GM12865 (cell line): ENCODE results near the gene EPS8L2.
"Not testable (repeated sequence)": the region's sequence is repeated elsewhere in the genome, so short reads cannot be mapped to it uniquely, and the experiment has no call there.

ENCODE experiments used
- DNase-seq: peaks from one replicate; pipeline ENCODE4 v3.0.0; 2010; ENCODE audit warnings: low read depth
- H3K4me3 ChIP-seq: 2 replicates; pipeline ENCODE4 v1.5.1; 2011; ENCODE audit warnings: mild to moderate bottlenecking, low read depth, low read length, control low read depth
- TF ChIP-seq, protein P1 (sequence below): IDR thresholded peaks from 2 replicates; pipeline ENCODE4 v1.5.1; 2011; ENCODE audit warnings: low read length, control low read depth, low read depth, inconsistent platforms; ENCODE audit not compliant: insufficient read depth; ENCODE audit errors: missing control alignments

Gene EPS8L2

GRCh38 chr11:737366-737765, 31.3 kb downstream of the EPS8L2 start:
- no peak for DNase-seq
- TF ChIP-seq, protein P1, sequence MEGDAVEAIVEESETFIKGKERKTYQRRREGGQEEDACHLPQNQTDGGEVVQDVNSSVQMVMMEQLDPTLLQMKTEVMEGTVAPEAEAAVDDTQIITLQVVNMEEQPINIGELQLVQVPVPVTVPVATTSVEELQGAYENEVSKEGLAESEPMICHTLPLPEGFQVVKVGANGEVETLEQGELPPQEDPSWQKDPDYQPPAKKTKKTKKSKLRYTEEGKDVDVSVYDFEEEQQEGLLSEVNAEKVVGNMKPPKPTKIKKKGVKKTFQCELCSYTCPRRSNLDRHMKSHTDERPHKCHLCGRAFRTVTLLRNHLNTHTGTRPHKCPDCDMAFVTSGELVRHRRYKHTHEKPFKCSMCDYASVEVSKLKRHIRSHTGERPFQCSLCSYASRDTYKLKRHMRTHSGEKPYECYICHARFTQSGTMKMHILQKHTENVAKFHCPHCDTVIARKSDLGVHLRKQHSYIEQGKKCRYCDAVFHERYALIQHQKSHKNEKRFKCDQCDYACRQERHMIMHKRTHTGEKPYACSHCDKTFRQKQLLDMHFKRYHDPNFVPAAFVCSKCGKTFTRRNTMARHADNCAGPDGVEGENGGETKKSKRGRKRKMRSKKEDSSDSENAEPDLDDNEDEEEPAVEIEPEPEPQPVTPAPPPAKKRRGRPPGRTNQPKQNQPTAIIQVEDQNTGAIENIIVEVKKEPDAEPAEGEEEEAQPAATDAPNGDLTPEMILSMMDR: no peak
- H3K4me3 ChIP-seq: no peak overlapping the region

DNA sequence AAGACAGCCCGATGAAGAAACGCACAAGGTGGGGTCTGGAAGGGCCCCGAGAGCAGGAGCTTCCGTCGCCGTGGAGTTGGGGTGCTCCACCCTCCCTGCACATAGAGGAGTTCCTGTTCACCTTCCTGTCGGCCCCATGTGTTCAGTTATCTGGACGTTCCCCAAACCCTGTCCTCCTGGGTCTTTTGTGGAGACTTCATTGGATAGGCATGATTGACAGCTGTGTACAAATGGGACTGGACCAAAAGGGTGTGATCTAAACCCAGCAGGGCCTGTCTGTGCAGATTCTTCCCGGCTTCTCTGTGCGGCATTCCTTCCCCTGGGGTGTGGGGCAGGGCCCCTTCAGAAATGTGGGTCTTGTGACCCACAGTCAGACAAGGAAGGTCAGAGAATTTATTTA, 31.9 kb downstream of the EPS8L2 start:
- H3K4me3 ChIP-seq, DNase-seq: not testable (repeated sequence)

DNA sequence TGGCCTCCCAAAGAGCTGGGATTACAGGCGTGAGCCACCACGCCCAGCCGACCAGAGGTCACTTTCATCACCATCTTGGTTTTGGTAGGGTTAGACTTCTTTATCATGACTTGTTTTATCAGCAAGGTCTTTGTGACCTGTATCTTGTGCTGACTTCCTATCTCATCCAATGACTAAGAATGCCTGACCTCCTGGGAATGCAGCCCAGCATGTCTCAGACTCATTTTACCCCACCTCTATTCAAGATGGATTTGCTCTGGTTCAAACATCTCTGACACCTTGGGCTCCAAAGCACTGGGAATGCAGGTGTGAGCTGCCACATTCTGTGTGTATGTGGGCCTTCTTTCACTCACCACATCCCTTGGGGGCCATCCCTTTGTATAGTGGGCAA, 36.1 kb downstream of the EPS8L2 start:
- TF ChIP-seq, protein P1: no peak
- H3K4me3 ChIP-seq: no peak overlapping the region
- no peak for DNase-seq

GRCh38 chr11:742571-743201, 36.7 kb downstream of the EPS8L2 start:
- TF ChIP-seq, protein P1: no peak
- no peak overlapping the region for H3K4me3 ChIP-seq
- no peak for DNase-seq

DNA sequence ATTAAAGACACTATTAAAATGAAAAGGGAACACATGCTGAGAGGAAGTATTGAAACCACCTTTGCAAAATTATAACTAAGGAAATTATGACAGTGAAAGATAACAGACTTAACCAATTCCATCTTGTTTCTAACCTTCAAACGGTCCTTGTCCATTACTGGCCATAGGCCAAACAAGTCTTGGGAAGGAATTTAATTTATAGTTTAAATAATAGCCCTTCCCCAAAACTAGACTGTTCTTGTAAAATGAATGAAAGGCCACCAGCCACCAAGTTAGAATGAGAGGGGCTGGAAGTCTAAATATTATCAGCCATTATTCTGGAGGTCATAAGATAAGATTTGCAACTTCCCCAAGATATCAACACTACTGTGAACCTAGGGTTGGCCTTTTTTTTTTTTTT, 39.4 kb downstream of the EPS8L2 start:
- no peak overlapping the region for H3K4me3 ChIP-seq
- DNase-seq: no peak
- TF ChIP-seq, protein P1: no peak

GRCh38 chr11:746289-747157, 40.5 kb downstream of the EPS8L2 start:
- TF ChIP-seq, protein P1: no peak
- peak overlapping the region; percentile 74 for H3K4me3 ChIP-seq
- DNase-seq: peak; percentile 44

DNA sequence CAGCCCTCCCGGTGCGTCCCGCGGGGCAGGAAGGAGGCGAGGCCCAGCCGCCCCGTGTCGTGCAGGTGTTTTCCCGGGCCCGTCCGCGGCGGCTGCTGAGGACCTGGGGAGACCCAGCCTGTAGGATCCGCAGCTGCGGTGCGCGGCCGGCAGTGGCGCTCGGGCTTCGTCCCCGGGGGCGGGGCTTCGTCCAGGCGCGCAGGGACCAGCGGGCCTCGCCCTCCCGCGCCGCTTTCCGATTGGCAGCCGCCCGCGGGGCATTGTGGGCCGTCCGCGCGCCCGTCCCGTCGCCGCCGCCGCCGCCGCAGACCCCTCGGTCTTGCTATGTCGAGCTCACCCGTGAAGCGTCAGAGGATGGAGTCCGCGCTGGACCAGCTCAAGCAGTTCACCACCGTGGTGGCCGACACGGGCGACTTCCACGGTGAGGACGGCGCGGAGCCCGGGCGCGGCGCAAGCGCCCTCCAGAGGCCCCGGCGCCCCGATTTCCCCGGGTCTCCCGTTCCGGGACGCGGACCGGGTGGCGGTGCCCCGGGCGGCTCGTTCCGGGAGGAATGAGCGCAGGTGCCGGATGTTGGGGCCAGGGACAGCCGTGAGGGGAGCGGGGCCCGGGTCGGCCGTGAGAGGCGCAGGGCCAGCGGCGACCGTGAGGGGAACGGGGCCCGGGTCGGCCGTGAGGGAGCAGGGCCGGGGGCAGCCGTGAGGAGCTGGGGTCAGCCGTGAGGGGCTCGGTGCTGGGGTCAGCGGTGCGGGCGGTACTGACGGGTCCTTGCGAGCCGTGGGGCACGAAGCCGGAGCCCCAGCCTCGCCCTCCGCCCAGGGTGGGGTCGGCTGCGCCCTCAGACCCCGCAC, 41.4 kb downstream of the EPS8L2 start, which contains the start of gene TALDO1:
Gene TALDO1, plus strand, starts transcription at position 307 of the 849 bp plus-strand sequence. Its CDS starts 18 bp downstream, at position 325.
- H3K4me3 ChIP-seq: peak within 1 kb of the TSS; percentile 74
- peak; percentile 93 for DNase-seq
- TF ChIP-seq, protein P1: no peak
